CD14-positive monocyte (primary cell): Measurements from ENCODE around the gene BPIFB1. TPM values are rescaled to one million over a fixed set of nuclear protein-coding genes. Genes with fewer than 3 reads are reported as not detected.

Source experiments
- DNase-seq, 3 donors: peaks; one replicate each; pipeline ENCODE4 v3.0.0-alpha.2; 2011 to 2022
- H2AFZ ChIP-seq: 2 replicates; pipeline ENCODE4 v1.6.0; 2012; ENCODE audit warnings: mild to moderate bottlenecking, low read depth, low read length, inconsistent platforms; ENCODE audit not compliant: insufficient read depth, poor library complexity, severe bottlenecking
- H3K27ac ChIP-seq, 2 donors: 1 replicate in 1 of 2; 2 replicates in 1 of 2; pipeline ENCODE4 v1.5.1; 2012 to 2013; ENCODE audit warnings: low read length in 2 of 2, control low read depth in 1 of 2, inconsistent platforms in 1 of 2, low read depth in 1 of 2, mild to moderate bottlenecking in 1 of 2
- H3K27me3 ChIP-seq, 2 donors: one replicate each; pipeline versions ENCODE4 v1.6.0 to v1.6.1; 2011 to 2013; ENCODE audit warnings: low read length in 2 of 2; ENCODE audit not compliant: control insufficient read depth in 2 of 2, insufficient read depth in 2 of 2
- H3K36me3 ChIP-seq, 2 donors: replicated peaks in 1 of 2; 1 replicate in 1 of 2; 2 replicates in 1 of 2; pipeline versions ENCODE4 v1.5.1 to v1.6.1; 2012 to 2013; ENCODE audit warnings: low read length in 2 of 2, control low read depth in 1 of 2, inconsistent platforms in 1 of 2, mild to moderate bottlenecking in 1 of 2; ENCODE audit not compliant: insufficient read depth in 2 of 2, control insufficient read depth in 1 of 2
- H3K4me1 ChIP-seq, 2 donors: 1 replicate in 1 of 2; 2 replicates in 1 of 2; pipeline versions ENCODE4 v1.5.1 to v1.6.1; 2012 to 2013; ENCODE audit warnings: low read length in 2 of 2, control low read depth in 1 of 2, inconsistent platforms in 1 of 2, mild to moderate bottlenecking in 1 of 2, moderate library complexity in 1 of 2; ENCODE audit not compliant: insufficient read depth in 2 of 2, control insufficient read depth in 1 of 2
- H3K4me2 ChIP-seq: replicated peaks from 2 replicates; pipeline ENCODE3; 2012; ENCODE audit warnings: low read length, moderate library complexity, mild to moderate bottlenecking; ENCODE audit not compliant: poor library complexity, severe bottlenecking; ENCODE audit errors: extremely low read depth
- H3K4me3 ChIP-seq, 3 experiments: fragments of 200-600 bp in 1 of 3; sonication (generic) in 1 of 3; replicated peaks in 1 of 3; 1 replicate in 2 of 3; 2 replicates in 1 of 3; pipeline ENCODE4 v1.5.1; 2011 to 2013; ENCODE audit warnings: low read length in 3 of 3, mild to moderate bottlenecking in 3 of 3, control low read depth in 2 of 3, low read depth in 2 of 3, inconsistent platforms in 1 of 3, moderate library complexity in 1 of 3
- H3K79me2 ChIP-seq: 2 replicates; pipeline ENCODE4 v1.6.0; 2012; ENCODE audit warnings: mild to moderate bottlenecking, control low read depth, inconsistent platforms, low read length, moderate library complexity; ENCODE audit not compliant: insufficient read depth
- H3K9ac ChIP-seq: 2 replicates; pipeline ENCODE4 v1.6.0; 2017; ENCODE audit warnings: low read length, mild to moderate bottlenecking; ENCODE audit not compliant: insufficient read depth, poor library complexity, severe bottlenecking
- H3K9me3 ChIP-seq, 2 donors: replicated peaks in 1 of 2; 1 replicate in 1 of 2; 2 replicates in 1 of 2; pipeline versions ENCODE4 v1.5.1 to v1.6.1; 2012 to 2013; ENCODE audit warnings: low read length in 2 of 2, control low read depth in 1 of 2; ENCODE audit not compliant: control insufficient read depth in 1 of 2, insufficient read depth in 1 of 2
- H4K20me1 ChIP-seq: 2 replicates; pipeline ENCODE4 v1.6.0; 2012; ENCODE audit warnings: mild to moderate bottlenecking, low read length, control low read depth, moderate library complexity; ENCODE audit not compliant: insufficient read depth
- H3K27ac Mint-ChIP-seq, 7 donors: one replicate each; pipeline ENCODE4 v1.8.0; 2020; ENCODE audit warnings: mild to moderate bottlenecking in 7 of 7, mixed read lengths in 7 of 7, moderate library complexity in 6 of 7, inconsistent platforms in 2 of 7
- H3K27me3 Mint-ChIP-seq, 3 donors: one replicate each; pipeline ENCODE4 v1.8.0; 2021 to 2022; ENCODE audit warnings: low read depth in 3 of 3, mild to moderate bottlenecking in 3 of 3, mixed read lengths in 3 of 3, moderate library complexity in 3 of 3, inconsistent platforms in 1 of 3
- H3K36me3 Mint-ChIP-seq, 2 donors: one replicate each; pipeline ENCODE4 v1.8.0; 2020; ENCODE audit warnings: mixed read lengths in 2 of 2, inconsistent platforms in 1 of 2, mild to moderate bottlenecking in 1 of 2
- H3K4me1 Mint-ChIP-seq: one replicate; pipeline ENCODE4 v1.8.0; 2020; ENCODE audit warnings: mild to moderate bottlenecking, mixed read lengths
- H3K4me3 Mint-ChIP-seq, 2 donors: one replicate each; pipeline ENCODE4 v1.8.0; 2020; ENCODE audit warnings: mild to moderate bottlenecking in 2 of 2, mixed read lengths in 2 of 2, moderate library complexity in 1 of 2
- H3K9me3 Mint-ChIP-seq, 7 donors: one replicate each; pipeline ENCODE4 v1.8.0; 2020 to 2022; ENCODE audit warnings: mixed read lengths in 7 of 7, mild to moderate bottlenecking in 6 of 7, moderate library complexity in 6 of 7, inconsistent platforms in 2 of 7
- CTCF ChIP-seq: fragments of 200-600 bp; IDR thresholded peaks from one replicate; pipeline ENCODE4 v1.8.0; 2022; ENCODE audit warnings: antibody characterized with exemption, mild to moderate bottlenecking
- WGBS: methylation state at CpG from one replicate; pipeline ENCODE4 v1.1.5; 2013; ENCODE audit warnings: missing lambda C conversion rate; ENCODE audit not compliant: insufficient coverage; 5-methylcytosine and 5-hydroxymethylcytosine counted together
- intact Hi-C, 2 donors: fragments of 100-400 bp; cut with micrococcal nuclease; formaldehyde crosslinking; loops; one replicate each; pipeline versions ENCODE4 v1.15.0 to v1.15.1; 2023
- polyA plus RNA-seq, 3 donors: library from polyadenylated mRNA; depleted of rRNA in 1 of 3; unstranded in 2 of 3; stranded (reverse) in 1 of 3; fragments of 300-500 nt in 2 of 3; fragments of >200 nt in 1 of 3; fragmentation: Illumina TruSeq in 2 of 3; gene quantifications; 1 replicate in 2 of 3; 2 replicates in 1 of 3; pipeline ENCODE4 v1.2.3, GENCODE V29; 2012 to 2021

The BPIFB1 gene
- polyA plus RNA-seq, 3 donors: not detected

GRCh38 chr20:33239979-33240736, 42.9 kb upstream of the BPIFB1 start:
- no peak for DNase-seq
- Histone ChIP-seq H3K9me3 (no peaks in the 10 kb centered on the region), H3K36me3 (no peaks in the 10 kb centered on the region), H2AFZ (no peak overlapping the region), H3K79me2 (no peaks in the 10 kb centered on the region), H3K27me3 (no peaks in the 10 kb centered on the region), H3K4me2 (no peak overlapping the region), H3K4me1 (no peaks in the 10 kb centered on the region), H3K9ac (no peak overlapping the region), H4K20me1 (no peaks in the 10 kb centered on the region), H3K4me3 (no peak overlapping the region), H3K27ac (no peak overlapping the region)
- intact Hi-C loops: no loop called here
- Mint-ChIP-seq H3K36me3 (no peaks in the 10 kb centered on the region), H3K4me1 (no peaks in the 10 kb centered on the region), H3K27me3 (peaks cover 3 to 6% (median 6%) of the 10 kb centered on the region in 3 donors), H3K9me3 (no peaks in the 10 kb centered on the region), H3K4me3 (no peak overlapping the region), H3K27ac (no peak overlapping the region)
- no peak for TF ChIP-seq CTCF
- WGBS: 81% methylated on average over 3 of the region's 4 CpGs

- H3K27ac Mint-ChIP-seq: no peak overlapping the region
- no peaks in the 10 kb centered on the region for H3K9me3 Mint-ChIP-seq
- no peaks in the 10 kb centered on the region for H3K36me3 ChIP-seq
- H3K4me1 Mint-ChIP-seq: no peaks in the 10 kb centered on the region
- H3K9ac ChIP-seq: no peak overlapping the region
- TF ChIP-seq CTCF: no peak
- no peaks in the 10 kb centered on the region for H3K9me3 ChIP-seq
- H3K79me2 ChIP-seq: no peaks in the 10 kb centered on the region
- 53% methylated on average over 2 of the region's 5 CpGs for WGBS
- intact Hi-C loops: no loop called here
- DNase-seq: no peak
- no peak overlapping the region for H3K4me2 ChIP-seq
- peaks cover 3 to 6% (median 5%) of the 10 kb centered on the region in 3 donors for H3K27me3 Mint-ChIP-seq
- no peak overlapping the region for H3K4me3 ChIP-seq
- no peaks in the 10 kb centered on the region for H3K4me1 ChIP-seq
- no peaks in the 10 kb centered on the region for H3K27me3 ChIP-seq
- no peaks in the 10 kb centered on the region for H3K36me3 Mint-ChIP-seq
- no peak overlapping the region for H3K4me3 Mint-ChIP-seq
- H3K27ac ChIP-seq: no peak overlapping the region
- H4K20me1 ChIP-seq: no peaks in the 10 kb centered on the region
- no peak overlapping the region for H2AFZ ChIP-seq
Observed at GRCh38 chr20:33240923-33241322, 42.1 kb upstream of the BPIFB1 start.
